RWPE2 (cell line): Measurements from ENCODE around the gene SLC40A1.

Experiments used
- ATAC-seq: fragments of 200-7000 bp; cut with Tn5 transposase; 3 replicates; pipeline ENCODE4 v1.9.1; 2021; ENCODE audit warnings: low read depth
- DNase-seq: peaks from one replicate; pipeline ENCODE4 v3.0.0-alpha.2; 2020; ENCODE audit warnings: low spot score
- H3K27ac ChIP-seq: fragments of 450-650 bp; 2 replicates; pipeline ENCODE4 v1.5.1; 2017; ENCODE audit warnings: mild to moderate bottlenecking; ENCODE audit not compliant: poor library complexity, severe bottlenecking
- H3K27me3 ChIP-seq: fragments of 250-450 bp; sonication (Bioruptor Pico); 2 replicates; pipeline ENCODE4 v1.5.1; 2021; ENCODE audit warnings: mild to moderate bottlenecking, moderate library complexity; ENCODE audit not compliant: insufficient read depth, poor library complexity, severe bottlenecking
- H3K36me3 ChIP-seq: fragments of 250-450 bp; sonication (Bioruptor Pico); 2 replicates; pipeline ENCODE4 v1.5.1; 2020; ENCODE audit warnings: low read depth, mild to moderate bottlenecking, moderate library complexity
- H3K4me1 ChIP-seq: fragments of 250-450 bp; sonication (Bioruptor Pico); 2 replicates; pipeline ENCODE4 v1.5.1; 2021; ENCODE audit warnings: mild to moderate bottlenecking, moderate library complexity; ENCODE audit not compliant: insufficient read depth, poor library complexity, severe bottlenecking
- H3K4me3 ChIP-seq: fragments of 250-450 bp; sonication (Bioruptor Pico); 2 replicates; pipeline ENCODE4 v1.5.1; 2021; ENCODE audit warnings: mild to moderate bottlenecking, moderate library complexity; ENCODE audit not compliant: severe bottlenecking
- H3K9me3 ChIP-seq: fragments of 250-450 bp; sonication (Bioruptor Pico); 2 replicates; pipeline ENCODE4 v1.5.1; 2021; ENCODE audit warnings: mild to moderate bottlenecking, moderate library complexity; ENCODE audit not compliant: severe bottlenecking
- TF ChIP-seq, protein P1 (sequence below): fragments of 450-650 bp; IDR thresholded peaks from one replicate; pipeline ENCODE4 v1.5.1; 2017; ENCODE audit warnings: mild to moderate bottlenecking, moderate library complexity; ENCODE audit not compliant: poor library complexity, severe bottlenecking

The SLC40A1 gene

DNA sequence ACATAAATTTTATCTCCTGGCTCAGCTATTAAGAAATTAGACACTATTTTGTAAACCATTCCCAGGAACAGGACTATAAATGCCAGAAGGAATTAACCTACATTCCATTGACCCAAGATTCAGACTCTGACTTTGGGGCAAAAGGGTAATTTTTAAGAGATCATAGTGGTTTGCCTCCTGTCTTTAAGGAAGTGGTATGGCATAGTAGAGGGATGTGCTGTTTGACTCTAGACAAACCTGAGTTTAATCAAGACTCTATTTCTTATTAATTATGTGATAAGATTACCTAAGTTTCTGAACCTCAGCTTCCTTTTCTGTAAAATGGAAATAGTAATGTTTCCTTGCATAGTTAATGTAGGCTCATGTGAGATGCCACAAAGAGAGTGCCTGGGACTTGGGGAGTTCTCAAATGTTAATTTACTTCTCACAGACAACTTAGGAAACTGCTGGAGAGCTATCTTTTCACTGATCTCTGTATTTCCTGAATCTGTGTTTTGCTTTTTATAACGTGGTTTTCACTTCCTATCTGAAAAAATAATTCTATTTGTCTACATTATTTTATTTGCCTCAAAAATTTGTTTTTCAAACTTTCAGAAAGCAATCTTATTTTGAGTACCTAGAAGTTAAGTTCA, 11.9 kb upstream of the SLC40A1 start:
- no peak for DNase-seq
- Histone ChIP-seq H3K27me3 (no peaks in the 10 kb centered on the region), H3K4me3 (no peak overlapping the region), H3K9me3 (no peaks in the 10 kb centered on the region), H3K27ac (no peak overlapping the region), H3K36me3 (no peaks in the 10 kb centered on the region), H3K4me1 (no peaks in the 10 kb centered on the region)
- TF ChIP-seq, protein P1, sequence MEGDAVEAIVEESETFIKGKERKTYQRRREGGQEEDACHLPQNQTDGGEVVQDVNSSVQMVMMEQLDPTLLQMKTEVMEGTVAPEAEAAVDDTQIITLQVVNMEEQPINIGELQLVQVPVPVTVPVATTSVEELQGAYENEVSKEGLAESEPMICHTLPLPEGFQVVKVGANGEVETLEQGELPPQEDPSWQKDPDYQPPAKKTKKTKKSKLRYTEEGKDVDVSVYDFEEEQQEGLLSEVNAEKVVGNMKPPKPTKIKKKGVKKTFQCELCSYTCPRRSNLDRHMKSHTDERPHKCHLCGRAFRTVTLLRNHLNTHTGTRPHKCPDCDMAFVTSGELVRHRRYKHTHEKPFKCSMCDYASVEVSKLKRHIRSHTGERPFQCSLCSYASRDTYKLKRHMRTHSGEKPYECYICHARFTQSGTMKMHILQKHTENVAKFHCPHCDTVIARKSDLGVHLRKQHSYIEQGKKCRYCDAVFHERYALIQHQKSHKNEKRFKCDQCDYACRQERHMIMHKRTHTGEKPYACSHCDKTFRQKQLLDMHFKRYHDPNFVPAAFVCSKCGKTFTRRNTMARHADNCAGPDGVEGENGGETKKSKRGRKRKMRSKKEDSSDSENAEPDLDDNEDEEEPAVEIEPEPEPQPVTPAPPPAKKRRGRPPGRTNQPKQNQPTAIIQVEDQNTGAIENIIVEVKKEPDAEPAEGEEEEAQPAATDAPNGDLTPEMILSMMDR, result no peak
- ATAC-seq, result no peak

DNA sequence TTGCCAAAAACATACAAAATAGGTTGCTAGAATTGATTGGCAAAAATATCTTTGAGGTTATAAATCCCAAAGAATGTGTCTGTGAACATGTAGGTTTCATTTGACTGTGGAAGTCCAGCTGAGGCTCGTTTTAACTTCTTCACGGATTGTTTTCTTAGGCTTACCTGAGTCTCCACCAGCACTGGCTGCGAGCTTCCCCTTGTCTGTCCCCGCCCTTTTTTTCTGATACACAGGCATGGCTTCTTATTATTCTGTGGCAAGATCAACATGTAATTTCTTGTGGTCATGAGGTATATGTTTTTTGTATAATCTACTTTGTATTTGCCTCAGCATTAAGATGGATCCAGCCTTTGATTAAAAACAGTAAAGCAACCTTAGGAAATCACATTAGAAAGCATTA, 7.2 kb upstream of the SLC40A1 start:
- Histone ChIP-seq H3K27me3 (peaks cover 6% of the 10 kb centered on the region), H3K4me3 (no peak overlapping the region), H3K4me1 (no peaks in the 10 kb centered on the region), H3K27ac (no peak overlapping the region), H3K9me3 (no peaks in the 10 kb centered on the region), H3K36me3 (no peaks in the 10 kb centered on the region)
- no peak for ATAC-seq
- TF ChIP-seq, protein P1, result no peak
- DNase-seq, result no peak

DNA sequence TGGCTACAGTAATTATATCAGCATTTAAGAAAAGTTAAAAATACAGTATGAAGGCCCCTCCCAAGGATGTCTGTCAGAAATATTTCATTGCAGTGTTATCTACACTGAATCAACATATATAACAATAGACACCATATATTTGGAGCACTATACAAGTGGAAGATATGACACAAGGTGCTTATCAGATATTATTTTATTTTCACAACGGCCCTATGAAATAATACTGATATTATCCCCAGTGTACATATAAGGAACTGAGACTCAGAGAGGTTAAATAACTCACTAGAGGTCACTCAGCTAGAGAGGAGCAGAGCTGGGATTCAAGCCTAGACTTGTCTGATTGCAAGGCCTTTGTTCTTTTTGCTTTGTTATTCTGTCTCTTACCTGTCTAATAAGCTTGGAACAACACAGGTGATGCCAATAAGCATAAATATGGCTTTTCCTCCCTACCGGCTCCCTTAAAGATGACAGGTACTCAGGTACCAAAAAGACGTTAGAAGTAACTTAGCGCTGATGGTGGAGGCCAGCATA, 4.7 kb upstream of the SLC40A1 start:
- Histone ChIP-seq H3K36me3 (no peaks in the 10 kb centered on the region), H3K9me3 (no peaks in the 10 kb centered on the region), H3K27me3 (peaks cover 31% of the 10 kb centered on the region), H3K4me3 (no peak overlapping the region), H3K4me1 (no peaks in the 10 kb centered on the region), H3K27ac (no peak overlapping the region)
- TF ChIP-seq, protein P1, result no peak
- ATAC-seq, result no peak
- DNase-seq, result no peak

DNA sequence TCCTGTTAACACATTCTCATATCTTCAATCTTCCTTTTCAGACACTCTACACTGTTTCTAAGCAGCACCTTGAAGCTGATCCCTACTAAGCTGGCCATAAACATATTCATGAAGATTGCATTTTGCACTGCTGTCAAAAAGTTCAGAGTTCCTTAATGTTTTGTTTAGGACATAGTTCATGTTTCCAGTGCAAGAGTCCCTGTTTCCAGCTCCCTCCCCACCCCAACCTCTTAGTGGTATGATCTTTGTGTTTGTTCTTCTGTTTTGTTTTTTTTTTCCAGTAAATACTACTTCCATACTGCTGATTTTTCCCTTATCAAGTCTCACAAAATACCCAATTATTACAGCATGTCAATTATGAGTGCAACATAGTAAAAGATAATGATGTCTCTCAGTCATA, 4.1 kb upstream of the SLC40A1 start:
- no peak for DNase-seq
- no peak overlapping the region for H3K27ac ChIP-seq
- H3K27me3 ChIP-seq, result peaks cover 37% of the 10 kb centered on the region
- no peaks in the 10 kb centered on the region for H3K4me1 ChIP-seq
- ATAC-seq, result no peak
- TF ChIP-seq, protein P1, result no peak
- H3K4me3 ChIP-seq, result no peak overlapping the region
- H3K36me3 ChIP-seq, result no peaks in the 10 kb centered on the region
- no peaks in the 10 kb centered on the region for H3K9me3 ChIP-seq
